Lower lobe of right lung (tissue), 2 donors: Measurements from ENCODE around the gene ATG16L1. TPM values are rescaled to one million over a fixed set of nuclear protein-coding genes. Genes with fewer than 3 reads are reported as not detected.

Source experiments
- ATAC-seq, 2 donors: fragments of 200-7000 bp; cut with Tn5 transposase; one replicate each; pipeline ENCODE4 v1.9.1; 2020 to 2022; ENCODE audit warnings: mild to moderate bottlenecking in 2 of 2, moderate library complexity in 2 of 2
- DNase-seq: peaks from one replicate; pipeline ENCODE4 v3.0.0-alpha.2; 2020
- H3K27ac ChIP-seq: fragments of 200-600 bp; one replicate; pipeline ENCODE4 v1.8.0; 2022
- H3K27me3 ChIP-seq: fragments of 200-600 bp; one replicate; pipeline ENCODE4 v1.8.0; 2022; ENCODE audit warnings: low read depth
- H3K36me3 ChIP-seq: fragments of 200-600 bp; one replicate; pipeline ENCODE4 v1.8.0; 2022; ENCODE audit warnings: mild to moderate bottlenecking
- H3K4me1 ChIP-seq: fragments of 200-600 bp; one replicate; pipeline ENCODE4 v1.8.0; 2022
- H3K4me3 ChIP-seq: fragments of 200-600 bp; one replicate; pipeline ENCODE4 v1.8.0; 2022; ENCODE audit warnings: mild to moderate bottlenecking
- H3K9me3 ChIP-seq: fragments of 200-600 bp; one replicate; pipeline ENCODE4 v1.8.0; 2022
- CTCF ChIP-seq: fragments of 200-600 bp; IDR thresholded peaks from one replicate; pipeline ENCODE4 v1.8.0; 2022; ENCODE audit warnings: antibody characterized with exemption, mild to moderate bottlenecking
- intact Hi-C: fragments of 100-400 bp; cut with DNase I; formaldehyde crosslinking; loops from one replicate; pipeline ENCODE4 v1.11.0; 2022
- total RNA-seq: library from RNA; stranded (reverse); fragmentation: NEBNext Ultra II Directional; extraction: Animal tissue kit (Norgen Biotek cat#: 25700); gene quantifications from one replicate; pipeline ENCODE4 v1.2.1, GENCODE V29; 2021
- donor health status: DM: no; HTN: yes; CAD: no; lungs with severe emphysema.

ATG16L1 gene
- total RNA-seq, 1 donor from 2014 or later, result 21.4 TPM

- no peaks in the 10 kb centered on the region for H3K36me3 ChIP-seq
- ATAC-seq, result no peak
- no peaks in the 10 kb centered on the region for H3K4me1 ChIP-seq
- no peak for TF ChIP-seq CTCF
- no peak overlapping the region for H3K27ac ChIP-seq
- intact Hi-C loops, result no loop called here
- no peak overlapping the region for H3K4me3 ChIP-seq
- no peak for DNase-seq
- H3K9me3 ChIP-seq, result no peaks in the 10 kb centered on the region
- no peaks in the 10 kb centered on the region for H3K27me3 ChIP-seq
Observed at GRCh38 chr2:233320470-233320869, 69.0 kb downstream of the ATG16L1 start.

- no peak overlapping the region for H3K27ac ChIP-seq
- no peaks in the 10 kb centered on the region for H3K36me3 ChIP-seq
- DNase-seq (no peak), ATAC-seq (no peak)
- intact Hi-C loops, result no loop called here
- no peak overlapping the region for H3K4me3 ChIP-seq
- no peak for TF ChIP-seq CTCF
- H3K4me1 ChIP-seq, result no peaks in the 10 kb centered on the region
- H3K27me3 ChIP-seq, result no peaks in the 10 kb centered on the region
- H3K9me3 ChIP-seq, result no peaks in the 10 kb centered on the region
Observed at GRCh38 chr2:233321166-233321565, 69.7 kb downstream of the ATG16L1 start.

- H3K27ac ChIP-seq, result no peak overlapping the region
- intact Hi-C loops, result no loop called here
- TF ChIP-seq CTCF, result no peak
- no peak for ATAC-seq
- no peaks in the 10 kb centered on the region for H3K9me3 ChIP-seq
- no peak overlapping the region for H3K4me3 ChIP-seq
- no peaks in the 10 kb centered on the region for H3K36me3 ChIP-seq
- no peaks in the 10 kb centered on the region for H3K4me1 ChIP-seq
- no peak for DNase-seq
- no peaks in the 10 kb centered on the region for H3K27me3 ChIP-seq
Observed at GRCh38 chr2:233323851-233324250, 72.4 kb downstream of the ATG16L1 start.

GRCh38 chr2:233325256-233325655 is 73.8 kb downstream of the ATG16L1 start:
- no peak overlapping the region for H3K27ac ChIP-seq
- H3K36me3 ChIP-seq, result no peaks in the 10 kb centered on the region
- intact Hi-C loops, result no loop called here
- no peaks in the 10 kb centered on the region for H3K27me3 ChIP-seq
- H3K4me3 ChIP-seq, result no peak overlapping the region
- ATAC-seq (no peak), DNase-seq (no peak)
- no peaks in the 10 kb centered on the region for H3K4me1 ChIP-seq
- no peaks in the 10 kb centered on the region for H3K9me3 ChIP-seq
- no peak for TF ChIP-seq CTCF

GRCh38 chr2:233325814-233326213 is 74.3 kb downstream of the ATG16L1 start:
- no peak for DNase-seq
- no peaks in the 10 kb centered on the region for H3K9me3 ChIP-seq
- intact Hi-C loops, result no loop called here
- ATAC-seq, result no peak
- H3K27ac ChIP-seq, result no peak overlapping the region
- H3K27me3 ChIP-seq, result no peaks in the 10 kb centered on the region
- no peaks in the 10 kb centered on the region for H3K36me3 ChIP-seq
- no peak overlapping the region for H3K4me3 ChIP-seq
- H3K4me1 ChIP-seq, result no peaks in the 10 kb centered on the region
- no peak for TF ChIP-seq CTCF

GRCh38 chr2:233326500-233326899 is 75.0 kb downstream of the ATG16L1 start:
- H3K27me3 ChIP-seq, result no peaks in the 10 kb centered on the region
- no peak overlapping the region for H3K4me3 ChIP-seq
- H3K36me3 ChIP-seq, result no peaks in the 10 kb centered on the region
- H3K27ac ChIP-seq, result no peak overlapping the region
- H3K9me3 ChIP-seq, result no peaks in the 10 kb centered on the region
- no peak for ATAC-seq
- H3K4me1 ChIP-seq, result no peaks in the 10 kb centered on the region
- DNase-seq, result no peak
- TF ChIP-seq CTCF, result no peak
- intact Hi-C loops, result no loop called here
